Measurements from ENCODE around the gene BGN. TPM values are rescaled to one million over a fixed set of nuclear protein-coding genes. Genes with fewer than 3 reads are reported as not detected.

The BGN gene
- total RNA-seq, 1 experiment from 2014 or later: 0.37 TPM

GRCh38 chrX:153539171-153539978 lies 44.6 kb downstream of the BGN start:
- peak; percentile 24 for DNase-seq (ENCODE audit: low read depth, low spot score)
- no peaks in the 10 kb centered on the region for H3K9me3 ChIP-seq (ENCODE audit: control insufficient read depth in 1 of 2, insufficient read depth in 1 of 2, low read depth in 1 of 2, low read length in 2 of 2)
- 0 out of 2 replicates have a peak overlapping the region, but pooled peaks have one; percentile 19 for H3K4me2 ChIP-seq (ENCODE audit: low read length)
- H3K4me1 ChIP-seq (ENCODE audit: control insufficient read depth in 1 of 2, insufficient read depth in 2 of 2, low read length in 2 of 2): peaks cover 0 to 5% of the 10 kb centered on the region in 2 experiments; a peak in 1 of 4 replicates
- H3K79me2 ChIP-seq (ENCODE audit: insufficient read depth, low read length): no peaks in the 10 kb centered on the region
- no TSS peak for BruUV-seq (replicated peaks)
- no peak overlapping the region for H3K4me3 ChIP-seq (replicated peaks in 1 of 2; ENCODE audit: low read depth in 1 of 2, low read length in 2 of 2)
- H3K9ac ChIP-seq (ENCODE audit: low read length): no peak overlapping the region
- no peaks in the 10 kb centered on the region for H3K9me2 ChIP-seq (ENCODE audit: insufficient read depth)
- H3K36me3 ChIP-seq (ENCODE audit: control insufficient read depth in 1 of 2, insufficient read depth in 2 of 2, low read length in 2 of 2): no peaks in the 10 kb centered on the region
- RAD21 ChIA-PET (ENCODE audit: low non-redundant PET in 1 of 2, low total read pairs in 2 of 2, uncharacterized antibody in 2 of 2, unreplicated experiment in 2 of 2): interaction anchor here (0.6 to 1.1 kb wide), 3 partner anchors 123 to 129 kb away, joined by 3 to 7 read pairs (median 4); no protein-coding TSS in a partner anchor
- H3K27ac ChIP-seq (ENCODE audit: low read depth, low read length): no peak overlapping the region
- peak; percentile 96 for ATAC-seq
- intact Hi-C loops (cut with micrococcal nuclease): loop anchor here (1.0 kb wide), 2 partner anchors 110 to 129 kb away; no protein-coding TSS in a partner anchor
- no peaks in the 10 kb centered on the region for H4K20me1 ChIP-seq (ENCODE audit: insufficient read depth)
- H3K27me3 ChIP-seq (ENCODE audit: insufficient read depth, low read length): no peaks in the 10 kb centered on the region
- TF ChIP-seq YY1 (IDR thresholded peaks at IDR 0.05; ENCODE audit: extremely low read depth, insufficient replicate concordance, low read depth, low read length): peak; percentile 15
- TF ChIP-seq EZH2phosphoT487 (IDR thresholded peaks at IDR 0.05; ENCODE audit: borderline replicate concordance): no peak
- TF ChIP-seq CTCF (IDR thresholded peaks at IDR 0.05 in 2 of 3, conservative IDR thresholded peaks at IDR 0.05 in 1 of 3; ENCODE audit: borderline replicate concordance in 1 of 3, insufficient read depth in 1 of 3, low read depth in 2 of 3, low read length in 2 of 3): peak in 2 of 3 experiments; percentile 75 to 87; a peak in 4 of 6 replicates
- no peak for TF ChIP-seq CBX3 (IDR thresholded peaks at IDR 0.05; ENCODE audit: low read depth)
- TF ChIP-seq SRF (IDR thresholded peaks at IDR 0.05; ENCODE audit: low read depth): no peak
- H2AFZ ChIP-seq (ENCODE audit: low read depth, low read length, poor library complexity, severe bottlenecking): no peak overlapping the region
- POLR2A ChIA-PET: no interaction called here
- CTCF ChIA-PET: interaction anchor here (0.6 to 2.1 kb wide), 11 partner anchors 9 to 598 kb away, joined by 3 to 25 read pairs (median 4); partner anchors contain the start of gene DUSP9

Data from HCT116 (cell line).